Panc1 (cell line): ENCODE measurements around the gene FAR1. TPM values are rescaled to one million over a fixed set of nuclear protein-coding genes. Genes with fewer than 3 reads are reported as not detected.

Source experiments
- ATAC-seq: fragments of 200-7000 bp; cut with Tn5 transposase; 2 replicates; pipeline ENCODE4 v1.9.1; 2020; ENCODE audit warnings: mild to moderate bottlenecking, moderate library complexity
- BruUV-seq: library from RNA; stranded (reverse); fragments of 400-500 nt; replicated peaks from 2 replicates; lab custom pipeline; 2021; lab: Mats Ljungman, UMichigan
- CTCF ChIA-PET: fragments of 300-600 bp; sonication (Branson Sonifier 250); formaldehyde crosslinking; loops from one replicate; lab custom pipeline; 2022; ENCODE audit warnings: antibody characterized with exemption; lab: Charles Lee
- POLR2A ChIA-PET: fragments of 300-600 bp; sonication (Branson Sonifier 250); formaldehyde crosslinking; loops from one replicate; lab custom pipeline; 2022; ENCODE audit warnings: antibody characterized with exemption; lab: Charles Lee
- DNase-seq: peaks from one replicate; pipeline ENCODE4 v3.0.0-alpha.2; 2010; ENCODE audit warnings: low read depth, low spot score
- H3K27ac ChIP-seq: 2 replicates; pipeline ENCODE4 v1.5.1; 2011; ENCODE audit warnings: mild to moderate bottlenecking, low read length, inconsistent platforms
- H3K27me3 ChIP-seq: fragments of 200-500 bp; sonication (Bioruptor generic); 2 replicates; pipeline ENCODE4 v1.6.0; 2014; ENCODE audit warnings: low read length, inconsistent platforms; ENCODE audit not compliant: control insufficient read depth, insufficient read depth
- H3K36me3 ChIP-seq: fragments of 200-500 bp; sonication (Bioruptor generic); 2 replicates; pipeline ENCODE4 v1.5.1; 2014; ENCODE audit warnings: inconsistent platforms, mild to moderate bottlenecking, low read length, moderate library complexity; ENCODE audit not compliant: control insufficient read depth, insufficient read depth
- H3K4me1 ChIP-seq: 2 replicates; pipeline ENCODE4 v1.5.1; 2011; ENCODE audit warnings: inconsistent platforms, mild to moderate bottlenecking, low read length, moderate library complexity; ENCODE audit not compliant: control insufficient read depth, insufficient read depth
- H3K4me3 ChIP-seq, 2 experiments: 2 replicates each; pipeline ENCODE4 v1.5.1; 2011 to 2012; ENCODE audit warnings: low read depth in 2 of 2, low read length in 2 of 2, mild to moderate bottlenecking in 2 of 2, inconsistent platforms in 1 of 2, moderate library complexity in 1 of 2
- H3K9me3 ChIP-seq: fragments of 200-500 bp; sonication (Bioruptor generic); 2 replicates; pipeline ENCODE4 v1.5.1; 2014; ENCODE audit warnings: low read depth, mild to moderate bottlenecking, inconsistent platforms, low read length, moderate library complexity; ENCODE audit not compliant: control insufficient read depth, insufficient read depth
- CTCF ChIP-seq: fragments of 450-650 bp; IDR thresholded peaks from 2 replicates; pipeline ENCODE4 v1.5.1; 2017; ENCODE audit warnings: mild to moderate bottlenecking
- POLR2AphosphoS5 ChIP-seq: IDR thresholded peaks from 2 replicates; pipeline ENCODE4 v1.6.1; 2012; ENCODE audit warnings: mild to moderate bottlenecking, low read depth, low read length, moderate library complexity
- REST ChIP-seq, 2 experiments: IDR thresholded peaks; 2 replicates each; pipeline ENCODE4 v1.6.1; 2011 to 2012; ENCODE audit warnings: low read depth in 2 of 2, control low read depth in 1 of 2, low read length in 1 of 2, mild to moderate bottlenecking in 1 of 2, moderate library complexity in 1 of 2; ENCODE audit not compliant: insufficient read depth in 1 of 2
- SIN3A ChIP-seq: IDR thresholded peaks from 2 replicates; pipeline ENCODE4 v1.6.1; 2012; ENCODE audit warnings: low read depth, mild to moderate bottlenecking, low read length, moderate library complexity, borderline replicate concordance; ENCODE audit not compliant: insufficient read depth
- TCF7L2 ChIP-seq: IDR thresholded peaks from 2 replicates; pipeline ENCODE4 v1.6.1; 2011; ENCODE audit warnings: mild to moderate bottlenecking, low read depth, low read length, inconsistent platforms
- in situ Hi-C: cut with HindIII; loops from 2 replicates; pipeline ENCODE4 v1.10.0; 2016; ENCODE audit warnings: low sequenced_read_pairs, low pct_unique_long_range_greater_than_20kb
- intact Hi-C: fragments of 100-400 bp; cut with micrococcal nuclease; formaldehyde crosslinking; loops from one replicate; pipeline ENCODE4 v1.10.0; 2022; ENCODE audit not compliant: unreplicated experiment
- total RNA-seq: library from RNA; stranded (reverse); gene quantifications from one replicate; pipeline ENCODE4 v1.2.1, GENCODE V29; 2021; ENCODE audit not compliant: unreplicated experiment

FAR1 gene
- total RNA-seq, 1 experiment from 2014 or later = 60.4 TPM

- BruUV-seq = no TSS peak
- no peak for TF ChIP-seq POLR2AphosphoS5
- TF ChIP-seq REST (IDR thresholded peaks at IDR 0.05; ENCODE audit: insufficient read depth in 1 of 2, low read depth in 2 of 2, low read length in 1 of 2) = no peak
- TF ChIP-seq SIN3A = no peak
- no peak for TF ChIP-seq CTCF
- TF ChIP-seq TCF7L2 = no peak
- in situ Hi-C loops = no loop called here
- intact Hi-C loops = loop anchor here (5.0 to 10.0 kb wide), 2 partner anchors 180 to 203 kb away; partner anchors contain the start of gene BTBD10
- H3K9me3 ChIP-seq = no peaks in the 10 kb centered on the region
- DNase-seq (no peak), ATAC-seq (no peak)
- peak overlapping the region; percentile 88 for H3K27ac ChIP-seq
- peaks cover 4% of the 10 kb centered on the region for H3K4me1 ChIP-seq
- H3K36me3 ChIP-seq = no peaks in the 10 kb centered on the region
- peak overlapping the region; percentile 87 to 89 for H3K4me3 ChIP-seq
- peaks cover 8% of the 10 kb centered on the region for H3K27me3 ChIP-seq
- ChIA-PET POLR2A (interaction anchor here (0.7 kb wide), 1 partner anchor 9 kb away, joined by 3 read pairs; no protein-coding TSS in a partner anchor), CTCF (no interaction called here)
Measured at GRCh38 chr11:13667795-13668101, 720 bp upstream of the FAR1 start.

DNA sequence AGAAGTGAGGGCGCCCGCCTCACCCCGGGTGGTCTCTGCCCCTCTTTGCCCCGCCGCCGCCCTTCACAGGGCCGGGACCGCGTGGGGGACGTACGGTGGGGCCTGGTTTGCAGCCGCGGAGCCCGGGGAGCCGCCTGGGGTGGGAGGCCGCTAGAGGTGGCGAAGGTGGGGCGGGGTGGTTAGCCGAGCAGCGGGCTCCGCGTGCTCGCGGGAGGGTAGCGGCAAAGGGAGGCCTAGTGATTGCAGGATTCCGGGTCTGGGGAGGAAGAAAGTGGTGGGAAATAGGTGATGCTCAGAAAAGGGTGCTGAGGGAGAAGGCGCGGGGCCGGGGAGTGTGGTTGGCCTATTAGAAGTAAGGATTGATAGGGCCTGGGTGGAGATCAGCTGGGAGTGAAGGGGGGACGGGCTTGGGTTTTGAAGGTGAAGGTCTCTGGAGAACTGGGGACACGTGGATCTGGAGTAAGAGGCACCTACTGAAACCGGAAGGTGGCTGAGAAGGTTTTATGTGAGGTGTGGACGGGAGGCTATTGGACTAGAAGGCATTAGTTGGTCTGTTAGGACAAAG is 571 bp downstream of the FAR1 start:
- DNase-seq (no peak), ATAC-seq (peak; percentile 37)
- in situ Hi-C loops = no loop called here
- H3K4me3 ChIP-seq = peak overlapping the region; percentile 82 to 89
- H3K9me3 ChIP-seq = no peaks in the 10 kb centered on the region
- intact Hi-C loops = loop anchor here (5.0 to 10.0 kb wide), 2 partner anchors 182 to 204 kb away; partner anchors contain the start of gene BTBD10
- BruUV-seq = TSS peak; percentile 73
- ChIA-PET CTCF (no interaction called here), POLR2A (no interaction called here)
- H3K27ac ChIP-seq = peak overlapping the region; percentile 83
- TF ChIP-seq SIN3A (no peak), TCF7L2 (no peak), CTCF (no peak), REST (IDR thresholded peaks at IDR 0.05; ENCODE audit: insufficient read depth in 1 of 2, low read depth in 2 of 2, low read length in 1 of 2) (no peak), POLR2AphosphoS5 (no peak)
- H3K27me3 ChIP-seq = peaks cover 8% of the 10 kb centered on the region
- H3K4me1 ChIP-seq = peaks cover 4% of the 10 kb centered on the region
- H3K36me3 ChIP-seq = no peaks in the 10 kb centered on the region
